ENCODE measurements around the gene SEPTIN10. TPM values are rescaled to one million over a fixed set of nuclear protein-coding genes. Genes with fewer than 3 reads are reported as not detected.

SEPTIN10 gene
- total and polyA plus RNA-seq, 2 of the 8 experiments (the other 6 are each of a cell fraction or from before 2014, with no cell fraction given) = 23.7 to 101 TPM

DNA sequence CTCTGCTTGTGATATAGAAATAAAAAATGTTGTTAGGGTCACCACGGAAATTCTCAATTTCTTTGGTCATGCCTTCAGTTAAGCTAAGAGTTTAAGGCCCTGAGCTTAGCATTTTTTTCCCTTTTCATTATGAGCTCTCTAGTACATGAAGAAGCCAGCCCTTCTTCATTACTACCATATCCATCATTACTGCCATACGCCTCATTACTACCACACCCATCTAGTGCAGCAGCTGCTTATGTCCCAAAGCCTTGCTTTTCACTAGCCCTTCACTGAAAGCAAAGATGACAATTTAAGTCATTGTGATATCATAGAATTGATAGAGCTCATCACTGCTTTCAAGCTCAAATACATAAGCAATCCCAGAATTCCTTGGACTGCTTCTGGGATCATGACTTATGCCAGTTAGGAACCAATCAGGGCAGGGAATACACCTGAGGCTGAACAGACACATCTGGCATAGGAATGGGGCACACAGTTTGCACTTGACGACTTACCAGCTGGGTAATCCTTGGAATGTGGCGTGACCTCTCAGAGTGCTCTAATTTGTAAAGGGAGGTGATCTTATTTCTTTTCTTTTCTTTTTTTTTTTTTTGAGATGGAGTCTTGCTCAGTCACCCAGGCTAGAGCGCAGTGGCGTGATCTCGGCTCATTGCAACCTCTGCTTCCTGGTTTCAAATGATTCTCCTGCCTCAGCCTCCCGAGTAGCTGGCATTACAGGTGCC, 40.7 kb upstream of the SEPTIN10 start (continued):
- no peak for TF ChIP-seq KDM1A (IDR thresholded peaks at IDR 0.05; ENCODE audit: borderline replicate concordance, low read length)
- TF ChIP-seq CEBPB (IDR thresholded peaks at IDR 0.05; ENCODE audit: low read depth, low read length) = no peak
- TF ChIP-seq POLR2A (IDR thresholded peaks at IDR 0.05; ENCODE audit: control extremely low read depth in 1 of 2, low read depth in 2 of 2, low read length in 2 of 2) = no peak
- no peak for TF ChIP-seq RFX5 (IDR thresholded peaks at IDR 0.05; ENCODE audit: borderline replicate concordance, low read depth, low read length)
- TF ChIP-seq SUZ12 (IDR thresholded peaks at IDR 0.05; ENCODE audit: low read length) = no peak

Measured in H1 (cell line).